Endothelial cell of umbilical vein (primary cell): ENCODE results near the gene IGFBPL1.

Experiments
- POLR2AphosphoS5 ChIP-seq: IDR thresholded peaks from 2 replicates; pipeline ENCODE4 v1.6.1; 2012; ENCODE audit warnings: low read depth, mild to moderate bottlenecking, control low read depth, low read length, moderate library complexity; ENCODE audit not compliant: insufficient read depth
- TF ChIP-seq, protein P1 (sequence below), 2 donors: IDR thresholded peaks; 1 replicate in 1 of 2; 2 replicates in 1 of 2; pipeline ENCODE4 v1.5.1; 2011; ENCODE audit warnings: low read length in 2 of 2, mild to moderate bottlenecking in 2 of 2, moderate library complexity in 2 of 2, control low read depth in 1 of 2, inconsistent platforms in 1 of 2, low read depth in 1 of 2; ENCODE audit not compliant: insufficient read depth in 1 of 2; ENCODE audit errors: extremely low read depth in 1 of 2

DNA sequence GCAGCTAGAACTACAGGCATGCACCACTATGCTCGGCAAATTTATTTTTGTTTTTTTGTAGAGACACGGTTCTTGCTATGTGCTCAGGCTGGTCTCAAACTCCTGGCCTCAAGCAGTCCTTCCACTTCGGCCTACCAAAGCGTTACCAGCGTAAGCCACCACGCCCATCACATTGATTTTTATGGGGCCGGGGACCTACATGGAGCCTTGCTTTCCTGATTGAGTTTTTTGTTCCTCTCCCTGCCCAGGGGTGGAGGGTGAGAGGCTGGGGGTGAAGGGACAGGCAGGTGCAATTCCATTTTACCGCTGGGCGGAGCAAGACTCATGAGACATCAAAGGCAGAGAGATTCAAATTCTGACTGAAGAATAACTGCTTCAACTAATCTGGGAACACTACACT, 29.8 kb downstream of the IGFBPL1 start:
- TF ChIP-seq, protein P1, sequence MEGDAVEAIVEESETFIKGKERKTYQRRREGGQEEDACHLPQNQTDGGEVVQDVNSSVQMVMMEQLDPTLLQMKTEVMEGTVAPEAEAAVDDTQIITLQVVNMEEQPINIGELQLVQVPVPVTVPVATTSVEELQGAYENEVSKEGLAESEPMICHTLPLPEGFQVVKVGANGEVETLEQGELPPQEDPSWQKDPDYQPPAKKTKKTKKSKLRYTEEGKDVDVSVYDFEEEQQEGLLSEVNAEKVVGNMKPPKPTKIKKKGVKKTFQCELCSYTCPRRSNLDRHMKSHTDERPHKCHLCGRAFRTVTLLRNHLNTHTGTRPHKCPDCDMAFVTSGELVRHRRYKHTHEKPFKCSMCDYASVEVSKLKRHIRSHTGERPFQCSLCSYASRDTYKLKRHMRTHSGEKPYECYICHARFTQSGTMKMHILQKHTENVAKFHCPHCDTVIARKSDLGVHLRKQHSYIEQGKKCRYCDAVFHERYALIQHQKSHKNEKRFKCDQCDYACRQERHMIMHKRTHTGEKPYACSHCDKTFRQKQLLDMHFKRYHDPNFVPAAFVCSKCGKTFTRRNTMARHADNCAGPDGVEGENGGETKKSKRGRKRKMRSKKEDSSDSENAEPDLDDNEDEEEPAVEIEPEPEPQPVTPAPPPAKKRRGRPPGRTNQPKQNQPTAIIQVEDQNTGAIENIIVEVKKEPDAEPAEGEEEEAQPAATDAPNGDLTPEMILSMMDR (IDR thresholded peaks at IDR 0.05; ENCODE audit: extremely low read depth in 1 of 2, insufficient read depth in 1 of 2, low read depth in 1 of 2, low read length in 2 of 2): no peak
- no peak for TF ChIP-seq POLR2AphosphoS5
